Prostate gland (tissue), 2 donors: ENCODE results near the gene NBEA. TPM values are rescaled to one million over a fixed set of nuclear protein-coding genes. Genes with fewer than 3 reads are reported as not detected.

Experiments used
- DNase-seq: peaks from one replicate; pipeline ENCODE4 v3.0.0-alpha.2; 2019; ENCODE audit warnings: low spot score
- H3K27ac ChIP-seq, 2 donors: fragments of 200-600 bp; sonication (generic); 2 replicates each; pipeline ENCODE4 v1.5.1; 2017 to 2019
- H3K27me3 ChIP-seq: fragments of 200-600 bp; sonication (generic); replicated peaks from 2 replicates; pipeline ENCODE4 v1.5.1; 2019; ENCODE audit not compliant: insufficient read depth
- H3K36me3 ChIP-seq, 2 donors: fragments of 200-600 bp; sonication (generic); 1 replicate in 1 of 2; 2 replicates in 1 of 2; pipeline versions ENCODE4 v1.5.1 to v1.8.1; 2017 to 2019
- H3K4me1 ChIP-seq: fragments of 200-600 bp; sonication (generic); replicated peaks from 2 replicates; pipeline ENCODE4 v1.5.1; 2019
- H3K4me3 ChIP-seq, 2 donors: fragments of 200-600 bp; sonication (generic); 2 replicates each; pipeline ENCODE4 v1.5.1; 2017 to 2019
- H3K9me3 ChIP-seq: fragments of 200-600 bp; sonication (generic); 2 replicates; pipeline ENCODE4 v1.5.1; 2017
- POLR2A ChIP-seq: fragments of 450-650 bp; IDR thresholded peaks from one replicate; pipeline ENCODE4 v1.6.1; 2016; ENCODE audit warnings: antibody characterized with exemption, mild to moderate bottlenecking
- POLR2AphosphoS5 ChIP-seq: sonication (generic); formaldehyde crosslinking; IDR thresholded peaks from one replicate; pipeline ENCODE4 v1.6.1; 2017; ENCODE audit warnings: antibody characterized with exemption
- WGBS: methylation state at CpG from one replicate; pipeline ENCODE4 v1.1.5; 2018; 5-methylcytosine and 5-hydroxymethylcytosine counted together
- intact Hi-C: fragments of 100-400 bp; cut with DNase I; formaldehyde crosslinking; loops from one replicate; pipeline ENCODE4 v1.14.2; 2022
- total RNA-seq, 2 donors: library from RNA; depleted of rRNA; stranded (reverse); fragments of >200 nt; gene quantifications; one replicate each; pipeline ENCODE4 v1.1.0, GENCODE V29; 2016
- TF ChIP-seq, protein P1 (sequence below), 4 experiments: fragments of 200-600 bp in 2 of 4; fragments of 450-650 bp in 2 of 4; sonication (generic) in 2 of 4; IDR thresholded peaks; 1 replicate in 3 of 4; 2 replicates in 1 of 4; pipeline ENCODE4 v1.5.1; 2016 to 2019; ENCODE audit warnings: antibody characterized with exemption in 4 of 4, mild to moderate bottlenecking in 2 of 4, moderate library complexity in 2 of 4

Gene NBEA
- total RNA-seq, 2 donors from 2014 or later = 13.6 to 16.9 TPM

DNA sequence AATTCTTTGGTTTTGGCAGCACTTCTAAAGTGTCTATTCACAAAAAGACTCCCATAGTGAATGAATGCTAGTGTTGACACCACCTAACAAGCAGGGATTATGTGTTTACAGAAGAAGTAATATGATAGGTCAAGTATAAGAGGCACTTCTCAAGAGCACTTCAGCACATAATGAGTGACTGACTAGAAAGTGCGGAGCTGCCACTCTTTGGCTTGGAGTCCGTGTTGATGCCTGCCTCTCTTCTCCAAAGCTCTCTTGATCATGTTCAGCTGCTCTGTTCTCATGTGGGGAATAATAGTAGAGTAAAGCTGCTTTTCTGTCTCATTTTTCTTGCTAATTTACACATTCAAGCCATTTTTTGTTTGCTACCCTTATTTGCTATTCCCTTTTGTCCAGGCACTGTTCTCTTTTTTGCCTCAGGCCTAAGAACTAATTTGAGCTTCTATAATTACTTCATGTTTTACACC, 557.2 kb downstream of the NBEA start:
- no peaks in the 10 kb centered on the region for H3K27me3 ChIP-seq

DNA sequence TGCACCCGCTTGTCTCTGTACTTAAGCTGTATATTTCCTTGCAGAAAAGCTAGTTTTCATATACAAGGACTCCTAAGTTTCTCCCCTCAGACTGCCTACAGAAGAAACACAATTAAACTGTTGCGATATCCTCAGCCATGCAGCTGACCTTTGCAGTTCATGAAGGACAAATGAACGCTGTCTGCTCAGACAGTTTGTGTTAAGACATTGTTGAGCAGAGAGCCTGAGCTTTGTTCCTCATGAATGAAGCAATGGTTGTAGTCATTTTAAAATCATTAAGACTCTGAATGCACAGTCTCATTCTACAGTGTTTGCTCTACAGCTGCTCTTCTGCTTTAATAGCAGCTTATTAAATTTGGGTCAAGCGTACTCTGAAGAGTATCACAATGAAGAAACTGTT, 557.6 kb downstream of the NBEA start:
- no peak for DNase-seq
- 51% methylated on average over 4 of the region's 4 CpGs for WGBS
- H3K4me3 ChIP-seq = no peak overlapping the region
- H3K36me3 ChIP-seq = no peaks in the 10 kb centered on the region
- no peak overlapping the region for H3K27ac ChIP-seq
- no peaks in the 10 kb centered on the region for H3K4me1 ChIP-seq
- H3K27me3 ChIP-seq = no peaks in the 10 kb centered on the region
- intact Hi-C loops = no loop called here
- TF ChIP-seq POLR2A (no peak), POLR2AphosphoS5 (no peak)
- TF ChIP-seq, protein P1, sequence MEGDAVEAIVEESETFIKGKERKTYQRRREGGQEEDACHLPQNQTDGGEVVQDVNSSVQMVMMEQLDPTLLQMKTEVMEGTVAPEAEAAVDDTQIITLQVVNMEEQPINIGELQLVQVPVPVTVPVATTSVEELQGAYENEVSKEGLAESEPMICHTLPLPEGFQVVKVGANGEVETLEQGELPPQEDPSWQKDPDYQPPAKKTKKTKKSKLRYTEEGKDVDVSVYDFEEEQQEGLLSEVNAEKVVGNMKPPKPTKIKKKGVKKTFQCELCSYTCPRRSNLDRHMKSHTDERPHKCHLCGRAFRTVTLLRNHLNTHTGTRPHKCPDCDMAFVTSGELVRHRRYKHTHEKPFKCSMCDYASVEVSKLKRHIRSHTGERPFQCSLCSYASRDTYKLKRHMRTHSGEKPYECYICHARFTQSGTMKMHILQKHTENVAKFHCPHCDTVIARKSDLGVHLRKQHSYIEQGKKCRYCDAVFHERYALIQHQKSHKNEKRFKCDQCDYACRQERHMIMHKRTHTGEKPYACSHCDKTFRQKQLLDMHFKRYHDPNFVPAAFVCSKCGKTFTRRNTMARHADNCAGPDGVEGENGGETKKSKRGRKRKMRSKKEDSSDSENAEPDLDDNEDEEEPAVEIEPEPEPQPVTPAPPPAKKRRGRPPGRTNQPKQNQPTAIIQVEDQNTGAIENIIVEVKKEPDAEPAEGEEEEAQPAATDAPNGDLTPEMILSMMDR (IDR thresholded peaks at IDR 0.05) = no peak
- H3K9me3 ChIP-seq = no peaks in the 10 kb centered on the region

More for the DNA sequence above, 557.2 kb downstream of the NBEA start:
- H3K36me3 ChIP-seq = no peaks in the 10 kb centered on the region
- no peak for DNase-seq
- intact Hi-C loops = no loop called here
- no peaks in the 10 kb centered on the region for H3K9me3 ChIP-seq
- H3K27ac ChIP-seq = no peak overlapping the region
- WGBS = 74% methylated on average over 2 of the region's 2 CpGs
- H3K4me1 ChIP-seq = no peaks in the 10 kb centered on the region
- no peak overlapping the region for H3K4me3 ChIP-seq
- no peak for TF ChIP-seq POLR2A
- TF ChIP-seq, protein P1 (IDR thresholded peaks at IDR 0.05) = no peak
- TF ChIP-seq POLR2AphosphoS5 = no peak

DNA sequence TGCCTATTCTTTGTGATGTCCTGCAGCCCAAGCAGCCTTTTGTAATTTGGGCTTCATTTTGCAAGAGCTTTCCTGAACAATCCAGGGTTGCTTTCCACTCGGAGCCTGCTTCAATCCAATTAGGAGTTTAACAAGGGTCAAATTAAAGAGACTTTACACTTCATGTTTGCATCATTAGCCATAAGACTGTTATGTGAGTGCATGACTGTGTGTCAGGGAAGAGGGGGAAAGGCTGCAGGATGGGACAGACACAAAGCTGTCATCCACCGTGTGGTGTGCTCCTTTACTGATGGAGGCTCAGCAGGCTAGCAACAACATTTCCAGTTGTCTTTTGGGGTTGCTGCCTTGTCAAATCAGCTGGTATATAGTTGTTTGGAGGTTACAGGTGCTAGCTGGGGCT, 558.1 kb downstream of the NBEA start:
- intact Hi-C loops = no loop called here
- 64% methylated on average over 2 of the region's 2 CpGs for WGBS
- Histone ChIP-seq H3K27ac (no peak overlapping the region), H3K4me1 (no peaks in the 10 kb centered on the region), H3K36me3 (no peaks in the 10 kb centered on the region), H3K9me3 (no peaks in the 10 kb centered on the region), H3K27me3 (no peaks in the 10 kb centered on the region), H3K4me3 (no peak overlapping the region)
- TF ChIP-seq, protein P1 (IDR thresholded peaks at IDR 0.05) = no peak
- TF ChIP-seq POLR2A (no peak), POLR2AphosphoS5 (no peak)
- no peak for DNase-seq

DNA sequence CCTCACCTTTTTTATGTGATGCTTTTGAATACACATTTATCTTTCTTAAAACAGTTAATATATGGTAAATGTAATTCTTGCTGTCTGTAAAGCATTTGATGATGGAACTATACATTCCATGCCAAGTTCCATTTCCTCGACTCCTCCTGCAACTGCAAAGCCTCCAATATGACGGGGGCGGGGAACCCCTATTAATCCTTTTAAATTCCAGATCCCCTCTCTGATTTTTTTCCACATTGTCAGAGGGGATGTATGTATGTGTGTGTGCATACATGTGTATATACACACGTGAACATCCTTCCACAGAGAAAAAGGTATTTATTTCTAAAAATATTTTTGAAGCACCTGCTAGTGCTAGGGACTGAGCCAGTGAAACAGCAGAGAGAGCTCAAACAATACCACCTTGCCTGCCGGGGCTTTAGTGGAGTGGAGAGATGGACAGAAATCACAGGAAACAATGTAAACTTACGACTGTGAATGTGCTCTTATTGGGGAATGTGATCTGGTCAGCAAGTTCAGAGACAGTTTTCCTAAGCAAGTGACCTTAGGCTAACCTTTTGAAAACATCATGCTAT, 559.7 kb downstream of the NBEA start:
- no peaks in the 10 kb centered on the region for H3K4me1 ChIP-seq
- TF ChIP-seq POLR2A (no peak), POLR2AphosphoS5 (no peak)
- TF ChIP-seq, protein P1 (IDR thresholded peaks at IDR 0.05) = no peak
- no peaks in the 10 kb centered on the region for H3K36me3 ChIP-seq
- no peak overlapping the region for H3K27ac ChIP-seq
- no peak overlapping the region for H3K4me3 ChIP-seq
- WGBS = 57% methylated on average over 6 of the region's 6 CpGs
- no peaks in the 10 kb centered on the region for H3K27me3 ChIP-seq
- intact Hi-C loops = no loop called here
- H3K9me3 ChIP-seq = no peaks in the 10 kb centered on the region
- DNase-seq = no peak

DNA sequence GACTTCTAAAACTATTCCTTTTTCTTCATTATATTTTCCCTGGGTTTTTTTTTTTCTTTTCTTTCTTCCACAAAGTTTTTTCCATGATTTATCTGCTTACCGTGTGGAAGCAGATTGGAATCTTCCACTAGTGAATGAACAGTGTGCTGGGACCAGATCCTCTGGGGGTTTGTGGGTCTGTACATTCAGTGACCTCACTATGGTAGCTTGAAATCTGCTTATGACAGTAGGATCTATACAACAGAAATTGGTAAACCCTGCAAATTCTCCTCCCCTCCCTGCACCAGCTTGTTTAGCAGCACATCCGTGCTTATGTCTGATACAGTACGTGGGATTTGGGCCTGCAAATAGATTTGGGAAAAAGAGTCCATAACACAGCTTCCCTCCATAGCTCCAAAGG, 560.4 kb downstream of the NBEA start:
- Histone ChIP-seq H3K27me3 (no peaks in the 10 kb centered on the region), H3K27ac (no peak overlapping the region), H3K4me3 (no peak overlapping the region), H3K36me3 (no peaks in the 10 kb centered on the region), H3K9me3 (no peaks in the 10 kb centered on the region), H3K4me1 (no peaks in the 10 kb centered on the region)
- intact Hi-C loops = no loop called here
- WGBS = 68% methylated on average over 3 of the region's 3 CpGs
- DNase-seq = no peak
- TF ChIP-seq, protein P1 (IDR thresholded peaks at IDR 0.05) = no peak
- TF ChIP-seq POLR2AphosphoS5 = no peak
- no peak for TF ChIP-seq POLR2A
